ENCODE results near the gene PRMT7. TPM values are rescaled to one million over a fixed set of nuclear protein-coding genes. Genes with fewer than 3 reads are reported as not detected.

Gene PRMT7
- total and polyA plus RNA-seq, 2 of the 8 experiments (the other 6 are each of a cell fraction or from before 2014, with no cell fraction given), result 48.2 to 49.3 TPM

DNA sequence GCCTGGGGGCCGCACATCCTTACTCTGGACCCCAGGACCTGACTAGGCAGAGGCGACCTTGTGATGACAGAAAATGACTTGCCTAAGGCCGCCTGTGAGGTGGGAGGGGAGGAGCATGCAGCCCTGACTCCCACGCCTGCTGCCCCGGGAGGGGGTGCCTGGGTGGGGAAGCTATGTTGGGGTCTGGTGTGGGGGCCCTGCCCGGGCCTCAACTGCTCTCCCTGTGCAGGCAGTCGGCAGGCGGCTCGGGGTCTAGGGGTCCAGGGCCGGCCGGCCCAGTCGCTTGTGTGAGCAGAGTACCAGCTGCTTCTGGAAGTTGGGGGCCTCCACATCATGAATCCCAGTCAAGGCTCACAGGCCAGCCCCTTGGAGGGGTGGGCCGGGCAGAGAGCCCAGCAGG lies 48.1 kb downstream of the PRMT7 start:
- CTCF ChIA-PET (ENCODE audit: partially characterized antibody), result interaction anchor here (0.5 to 1.0 kb wide), 2 partner anchors 9 to 677 kb away, joined by 3 to 4 read pairs; no protein-coding TSS in a partner anchor
- TF ChIP-seq JUN (IDR thresholded peaks at IDR 0.05; ENCODE audit: low read depth, low read length) (no peak), CHD2 (IDR thresholded peaks at IDR 0.05; ENCODE audit: low read length) (no peak), RNF2 (IDR thresholded peaks at IDR 0.05; ENCODE audit: borderline replicate concordance, low read depth, low read length, missing control alignments, poor library complexity, severe bottlenecking) (no peak), GABPA (IDR thresholded peaks at IDR 0.05; ENCODE audit: borderline replicate concordance, insufficient read depth, low read length) (no peak), RXRA (IDR thresholded peaks at IDR 0.05; ENCODE audit: insufficient read depth, low read depth, low read length) (no peak), NANOG (IDR thresholded peaks at IDR 0.05; ENCODE audit: insufficient read depth, low read depth, low read length, poor library complexity, severe bottlenecking) (no peak), POLR2A (IDR thresholded peaks at IDR 0.05; ENCODE audit: control extremely low read depth in 1 of 2, low read depth in 2 of 2, low read length in 2 of 2) (no peak), JUND (IDR thresholded peaks at IDR 0.05; ENCODE audit: low read length) (no peak)

More for the DNA sequence above, 48.1 kb downstream of the PRMT7 start:
- Histone ChIP-seq H3K9ac (replicated peaks in 1 of 4; ENCODE audit: extremely low read depth in 1 of 4, low read depth in 3 of 4, low read length in 3 of 4) (no peak overlapping the region), H3K27ac (ENCODE audit: low read depth, low read length) (no peak overlapping the region), H3K56ac (replicated peaks; ENCODE audit: insufficient read length, low read depth, low read length) (no peak overlapping the region), H4K5ac (ENCODE audit: insufficient read length, low read depth, low read length) (no peak overlapping the region), H3K36me3 (ENCODE audit: control insufficient read depth in 2 of 4, insufficient read depth in 4 of 4, low read length in 3 of 4) (peaks cover 4 to 20% (median 14%) of the 10 kb centered on the region in 4 experiments; a peak in 6 of 8 replicates), H3K79me1 (ENCODE audit: low read depth, low read length) (no peaks in the 10 kb centered on the region), H4K20me1 (replicated peaks in 1 of 2; ENCODE audit: control insufficient read depth in 1 of 2, insufficient read depth in 2 of 2, low read length in 2 of 2) (peaks cover 0 to 5% of the 10 kb centered on the region in 2 experiments), H3K79me2 (ENCODE audit: control insufficient read depth in 1 of 2, insufficient read depth in 2 of 2, low read length in 2 of 2) (no peaks in the 10 kb centered on the region), H3K9me3 (ENCODE audit: insufficient read depth in 2 of 2, low read depth in 1 of 2, low read length in 1 of 2) (no peaks in the 10 kb centered on the region), H2AK5ac (ENCODE audit: low read depth, low read length) (no peak overlapping the region), H4K8ac (ENCODE audit: extremely low read depth, insufficient read depth, low read length) (no peak overlapping the region), H3K27me3 (replicated peaks in 1 of 4; ENCODE audit: control insufficient read depth in 3 of 4, extremely low read depth in 1 of 4, insufficient read depth in 3 of 4, low read length in 3 of 4) (no peaks in the 10 kb centered on the region), H3K23ac (ENCODE audit: insufficient read length) (no peak overlapping the region), H3K14ac (ENCODE audit: insufficient read length) (no peak overlapping the region), H3K4me2 (ENCODE audit: insufficient read depth in 1 of 2, low read depth in 2 of 2, low read length in 2 of 2) (no peak overlapping the region), H3K4ac (replicated peaks; ENCODE audit: insufficient read length, low read depth, low read length) (no peak overlapping the region), H2BK5ac (ENCODE audit: low read depth, low read length) (no peak overlapping the region), H2BK20ac (ENCODE audit: low read length) (no peak overlapping the region), H3K4me3 (ENCODE audit: extremely low read depth in 1 of 4, insufficient read depth in 2 of 4, low read depth in 3 of 4, low read length in 4 of 4) (no peak overlapping the region), H3K18ac (ENCODE audit: extremely low read depth, low read length) (no peak overlapping the region), H3K23me2 (ENCODE audit: low read depth, low read length) (no peaks in the 10 kb centered on the region), H4K91ac (replicated peaks; ENCODE audit: insufficient read length, low read length) (no peak overlapping the region), H2AFZ (ENCODE audit: low read length) (no peak overlapping the region), H3K4me1 (replicated peaks in 1 of 4; ENCODE audit: control insufficient read depth in 3 of 4, insufficient read depth in 4 of 4, low read length in 3 of 4) (peaks cover 0 to 3% (median 1%) of the 10 kb centered on the region in 4 experiments; a peak in 1 of 7 replicates), H2BK120ac (replicated peaks; ENCODE audit: low read depth, low read length) (no peak overlapping the region), H2BK12ac (ENCODE audit: low read depth, low read length) (no peak overlapping the region), H2BK15ac (ENCODE audit: low read length) (no peak overlapping the region)
- DNase-seq (ENCODE audit: low read depth in 1 of 2, low spot score in 2 of 2) (no peak), FAIRE-seq (no peak)
- POLR2A ChIA-PET (ENCODE audit: partially characterized antibody), result interaction anchor here (0.7 to 1.6 kb wide), 4 partner anchors 10 to 97 kb away, joined by 3 to 5 read pairs (median 4); no protein-coding TSS in a partner anchor
- WGBS, 2 experiments (ENCODE audit: extremely low coverage in 1 of 2, insufficient coverage in 1 of 2, insufficient read length in 1 of 2, insufficient replicate concordance in 2 of 2, low coverage in 1 of 2, low lambda C conversion rate in 2 of 2, missing lambda C conversion rate in 1 of 2), result 94% methylated on average over 5 of the region's 13 CpGs; no CpG with 5 or more reads in 1 of the 2 experiments
